ENCODE results near the gene OXLD1. TPM values are rescaled to one million over a fixed set of nuclear protein-coding genes. Genes with fewer than 3 reads are reported as not detected.

The OXLD1 gene
- total and polyA plus RNA-seq, 4 donors, result 11.2 to 26.4 (median 19.0) TPM

GRCh38 chr17:81712468-81713003 lies 46.1 kb upstream of the OXLD1 start:
- Histone ChIP-seq H3K9me3 (ENCODE audit: control insufficient read depth in 4 of 4, low read length in 3 of 4) (no peaks in the 10 kb centered on the region), H3K36me3 (ENCODE audit: control insufficient read depth in 4 of 4, insufficient read depth in 3 of 4, low read depth in 1 of 4, low read length in 3 of 4) (peaks cover 0 to 10% (median 5%) of the 10 kb centered on the region in 4 donors), H3K27ac (ENCODE audit: low read depth in 1 of 2, low read length in 2 of 2) (peak overlapping the region; percentile 72 to 79), H3K4me3 (ENCODE audit: low read depth in 1 of 3, low read length in 3 of 3) (peak overlapping the region; percentile 73 to 85 (median 74)), H3K9ac (ENCODE audit: low read depth in 1 of 2, low read length in 2 of 2) (peak overlapping the region; percentile 77 to 84), H3K27me3 (ENCODE audit: control insufficient read depth in 4 of 4, insufficient read depth in 4 of 4, low read length in 3 of 4) (no peaks in the 10 kb centered on the region), H3K4me1 (ENCODE audit: control insufficient read depth in 4 of 4, insufficient read depth in 4 of 4, low read length in 3 of 4) (peaks cover 18 to 50% (median 38%) of the 10 kb centered on the region in 4 donors)
- WGBS, result 2% methylated on average over 41 of the region's 41 CpGs
- no peak for DNase-seq (ENCODE audit: low spot score)
- TF ChIP-seq REST (IDR thresholded peaks at IDR 0.05) (no peak), CTCF (IDR thresholded peaks at IDR 0.05; ENCODE audit: low read depth, low read length, missing input control) (peak; percentile 8), MAX (IDR thresholded peaks at IDR 0.05) (no peak), EGR1 (IDR thresholded peaks at IDR 0.05; ENCODE audit: low read depth in 2 of 2) (no peak)

- WGBS, result 1% methylated on average over 89 of the region's 89 CpGs
- Histone ChIP-seq H3K9ac (ENCODE audit: low read depth in 1 of 2, low read length in 2 of 2) (peak within 1 kb of the TSS; percentile 77 to 84), H3K4me3 (ENCODE audit: low read depth in 1 of 3, low read length in 3 of 3) (peak within 1 kb of the TSS; percentile 73 to 85 (median 74)), H3K27me3 (ENCODE audit: control insufficient read depth in 4 of 4, insufficient read depth in 4 of 4, low read length in 3 of 4) (no peaks in the 10 kb centered on the region), H3K9me3 (ENCODE audit: control insufficient read depth in 4 of 4, low read length in 3 of 4) (no peaks in the 10 kb centered on the region), H3K36me3 (ENCODE audit: control insufficient read depth in 4 of 4, insufficient read depth in 3 of 4, low read depth in 1 of 4, low read length in 3 of 4) (peaks cover 0 to 16% (median 8%) of the 10 kb centered on the region in 4 donors), H3K4me1 (ENCODE audit: control insufficient read depth in 4 of 4, insufficient read depth in 4 of 4, low read length in 3 of 4) (peaks cover 18 to 50% (median 38%) of the 10 kb centered on the region in 4 donors), H3K27ac (ENCODE audit: low read depth in 1 of 2, low read length in 2 of 2) (peak within 1 kb of the TSS; percentile 79 to 83)
- DNase-seq (ENCODE audit: low spot score), result peak; percentile 83
- TF ChIP-seq NR2F2 (IDR thresholded peaks at IDR 0.05) (no peak), SP1 (IDR thresholded peaks at IDR 0.05) (peak; percentile 73), GABPA (IDR thresholded peaks at IDR 0.05 in 1 of 2, conservative IDR thresholded peaks at IDR 0.05 in 1 of 2) (peak in 1 of 2 donors; percentile 47), RAD21 (IDR thresholded peaks at IDR 0.05) (peak in 1 of 2 donors; percentile 25), YY1 (IDR thresholded peaks at IDR 0.05) (peak; percentile 18), FOXA1 (IDR thresholded peaks at IDR 0.05) (no peak), REST (IDR thresholded peaks at IDR 0.05) (peak; percentile 44), RXRA (IDR thresholded peaks at IDR 0.05) (peak; percentile 33 to 57), ZBTB33 (IDR thresholded peaks at IDR 0.05) (no peak), JUND (IDR thresholded peaks at IDR 0.05) (no peak), TAF1 (conservative IDR thresholded peaks at IDR 0.05) (no peak), HNF4G (IDR thresholded peaks at IDR 0.05) (no peak), MAX (IDR thresholded peaks at IDR 0.05) (no peak), HNF4A (conservative IDR thresholded peaks at IDR 0.05) (peak; percentile 47 to 69), EGR1 (IDR thresholded peaks at IDR 0.05; ENCODE audit: low read depth in 2 of 2) (no peak), FOXA2 (IDR thresholded peaks at IDR 0.05) (peak; percentile 35), ATF3 (IDR thresholded peaks at IDR 0.05) (no peak)
Observed at GRCh38 chr17:81711814-81712467, 45.5 kb upstream of the OXLD1 start, which contains the start of gene SLC25A10. Gene SLC25A10 (plus strand): TSS chr17:81712284. CDS start chr17:81712427, 143 bp downstream.
